ENCODE results near the gene HELZ. TPM values are rescaled to one million over a fixed set of nuclear protein-coding genes. Genes with fewer than 3 reads are reported as not detected.
"Not testable (repeated sequence)": the region's sequence is repeated elsewhere in the genome, so short reads cannot be mapped to it uniquely, and the experiment has no call there.

HELZ gene
- total RNA-seq, 4 donors from 2014 or later, result 24.4 to 42.4 (median 26.3) TPM

- H3K4me3 ChIP-seq (ENCODE audit: low read depth, poor library complexity, severe bottlenecking), result no peak overlapping the region
- no peak for TF ChIP-seq CTCF (IDR thresholded peaks at IDR 0.05)
- TF ChIP-seq POLR2A (IDR thresholded peaks at IDR 0.05), result no peak
- intact Hi-C loops (cut with DNase I; ENCODE audit: low total_unique reads), result no loop called here
- WGBS, 2 donors, result 92 to 98% methylated on average over 2 of the region's 2 CpGs
- no peak for DNase-seq (ENCODE audit: low spot score in 2 of 2)
These were observed 117.1 kb downstream of the HELZ start for GRCh38 chr17:67127925-67128324.

GRCh38 chr17:67126983-67127382 lies 118.0 kb downstream of the HELZ start:
- intact Hi-C loops (cut with DNase I; ENCODE audit: low total_unique reads), result no loop called here
- 38 to 44% methylated on average over 2 of the region's 2 CpGs for WGBS, 2 donors
- TF ChIP-seq CTCF (IDR thresholded peaks at IDR 0.05) (no peak), POLR2A (IDR thresholded peaks at IDR 0.05) (no peak)
- H3K4me3 ChIP-seq (ENCODE audit: low read depth, poor library complexity, severe bottlenecking), result no peak overlapping the region
- DNase-seq (ENCODE audit: low spot score in 2 of 2), result no peak

- DNase-seq (ENCODE audit: low spot score in 2 of 2); H3K4me3 ChIP-seq (ENCODE audit: low read depth, poor library complexity, severe bottlenecking); intact Hi-C loops (cut with DNase I; ENCODE audit: low total_unique reads): not testable (repeated sequence)
- 91 to 93% methylated on average over 6 of the region's 6 CpGs for WGBS, 2 donors
These were observed 118.5 kb downstream of the HELZ start for GRCh38 chr17:67126543-67126942.

- intact Hi-C loops (cut with DNase I; ENCODE audit: low total_unique reads), result no loop called here
- H3K4me3 ChIP-seq (ENCODE audit: low read depth, poor library complexity, severe bottlenecking), result no peak overlapping the region
- no peak for TF ChIP-seq CTCF (IDR thresholded peaks at IDR 0.05)
- no peak for TF ChIP-seq POLR2A (IDR thresholded peaks at IDR 0.05)
- WGBS, 2 donors, result 94 to 97% methylated on average over 1 of the region's 1 CpG
- DNase-seq (ENCODE audit: low spot score in 2 of 2), result no peak
These were observed 119.1 kb downstream of the HELZ start for GRCh38 chr17:67125924-67126323.

- TF ChIP-seq POLR2A (IDR thresholded peaks at IDR 0.05) (no peak), CTCF (IDR thresholded peaks at IDR 0.05) (no peak)
- intact Hi-C loops (cut with DNase I; ENCODE audit: low total_unique reads), result no loop called here
- no peak overlapping the region for H3K4me3 ChIP-seq (ENCODE audit: low read depth, poor library complexity, severe bottlenecking)
- no peak for DNase-seq (ENCODE audit: low spot score in 2 of 2)
- WGBS, 2 donors, result 50 to 56% methylated on average over 1 of the region's 1 CpG
These were observed 119.6 kb downstream of the HELZ start for GRCh38 chr17:67125417-67125816.

- intact Hi-C loops (cut with DNase I; ENCODE audit: low total_unique reads), result no loop called here
- no peak for DNase-seq (ENCODE audit: low spot score in 2 of 2)
- WGBS, 2 donors, result 87 to 92% methylated on average over 4 of the region's 4 CpGs
- TF ChIP-seq CTCF (IDR thresholded peaks at IDR 0.05) (no peak), POLR2A (IDR thresholded peaks at IDR 0.05) (no peak)
- H3K4me3 ChIP-seq (ENCODE audit: low read depth, poor library complexity, severe bottlenecking), result no peak overlapping the region
These were observed 120.4 kb downstream of the HELZ start for GRCh38 chr17:67124450-67125148.

Data from lower leg skin (tissue), 4 donors.